GM18519 (cell line): ENCODE measurements around the gene MET.

Experiments used
- ATAC-seq: cut with Tn5 transposase; IDR thresholded peaks from one replicate; pipeline ENCODE4 v1.9.1; 2021; ENCODE audit warnings: mild to moderate bottlenecking, moderate library complexity; ENCODE audit not compliant: unreplicated experiment, low FRiP score

The MET gene

DNA sequence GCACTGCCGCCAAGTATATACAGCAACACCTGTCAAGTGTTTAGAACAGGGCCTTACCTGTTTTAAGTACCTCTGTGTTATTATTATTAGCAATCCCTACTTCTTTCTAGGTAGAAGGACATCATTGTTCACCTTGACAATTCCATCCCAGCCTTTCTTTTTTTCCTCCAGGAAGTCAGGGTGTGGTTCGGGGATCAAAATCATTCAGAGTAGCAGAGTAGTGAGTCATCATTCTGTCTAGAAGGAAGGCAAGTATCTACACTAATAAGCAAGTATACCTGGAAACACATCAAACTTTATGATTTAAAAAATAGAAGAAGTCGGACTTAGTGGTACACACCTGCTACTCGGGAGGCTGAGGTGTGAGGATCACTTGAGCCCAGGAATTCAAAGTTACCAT, 164.9 kb downstream of the MET start:
- ATAC-seq: no peak

DNA sequence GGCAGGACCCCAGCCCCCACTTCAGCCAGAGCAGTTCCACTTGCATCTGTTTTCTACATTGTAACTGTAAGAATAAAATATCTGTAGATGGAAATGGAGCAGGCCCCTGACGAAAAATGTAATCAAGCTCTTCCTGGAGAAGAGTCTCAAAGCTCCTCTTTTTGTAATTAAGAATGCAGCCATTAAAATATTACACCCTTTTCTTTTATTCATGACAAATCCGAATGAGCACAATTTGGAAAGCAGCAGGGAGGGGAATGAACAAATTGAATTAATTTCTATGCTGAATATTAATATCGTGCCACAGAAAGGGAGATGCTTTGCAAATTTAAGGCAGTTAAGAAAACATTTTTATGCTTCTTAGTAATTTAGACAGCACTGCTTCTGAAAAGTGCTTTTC, 165.6 kb downstream of the MET start:
- no peak for ATAC-seq

DNA sequence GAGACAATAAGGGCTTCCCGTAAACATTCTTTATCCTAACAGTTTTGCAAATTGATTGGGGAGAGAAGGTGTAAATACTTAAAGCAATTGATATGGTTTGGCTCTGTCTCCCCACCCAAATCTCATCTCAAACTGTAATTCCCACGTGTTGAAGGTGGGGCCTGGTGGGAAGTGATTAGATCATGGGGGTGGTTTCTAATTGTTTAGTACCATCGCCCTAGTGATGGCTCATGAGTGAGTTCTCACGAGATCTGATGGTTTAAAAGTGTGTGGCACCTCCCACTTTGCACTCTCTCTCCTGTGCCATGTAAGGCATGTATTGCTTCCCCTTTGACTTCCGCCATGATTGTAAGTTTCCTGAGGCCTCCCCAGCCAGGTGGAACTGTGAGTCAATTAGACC, 168.3 kb downstream of the MET start:
- ATAC-seq: no peak

DNA sequence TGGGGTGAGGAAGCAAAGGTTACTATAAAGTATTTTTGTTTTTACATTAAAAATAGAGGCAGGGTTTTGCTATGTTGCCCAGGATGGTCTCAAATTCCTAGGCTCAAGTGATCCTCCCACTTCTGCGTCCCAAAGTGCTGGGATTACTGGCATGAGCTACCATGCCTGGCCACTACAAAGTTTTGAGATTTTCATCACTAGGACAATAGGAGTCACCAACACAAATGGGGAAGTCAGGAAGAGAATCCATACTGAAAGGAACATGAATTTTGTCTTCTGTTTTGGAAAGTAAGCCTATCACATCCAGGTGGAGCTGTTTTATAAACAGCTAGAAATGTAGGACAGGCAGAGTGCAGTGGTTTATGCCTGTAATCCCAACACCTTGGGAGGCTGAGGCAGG, 170.4 kb downstream of the MET start:
- no peak for ATAC-seq

DNA sequence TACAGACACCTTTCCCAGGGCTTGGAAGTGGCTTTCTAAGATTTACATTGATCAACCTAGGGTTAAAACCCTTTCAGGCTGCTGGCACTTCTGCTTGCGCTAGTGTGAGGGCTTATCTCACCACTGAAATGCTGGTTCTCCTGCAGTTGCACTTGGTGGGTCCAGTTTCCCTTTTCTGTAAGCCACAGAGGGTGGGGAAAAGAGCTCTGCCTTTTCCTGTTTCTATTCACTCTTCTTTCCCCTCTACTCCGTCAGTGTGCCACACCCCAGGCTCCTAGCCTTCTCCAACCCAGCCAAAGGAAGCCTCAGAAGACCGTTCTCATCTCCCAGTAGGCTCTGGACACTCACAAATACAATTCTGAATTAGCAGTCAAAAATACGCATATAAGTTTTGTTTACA, 171.4 kb downstream of the MET start:
- ATAC-seq: no peak
